ENCODE data around the gene ANKRD39. TPM values are rescaled to one million over a fixed set of nuclear protein-coding genes. Genes with fewer than 3 reads are reported as not detected.
A peak's percentile ranks its signal among the peaks of the same experiment; 100 is the strongest.

The ANKRD39 gene
- total and polyA plus RNA-seq, 2 of the 4 experiments (the other 2 are of a cell fraction): 12.5 to 17.0 TPM

DNA sequence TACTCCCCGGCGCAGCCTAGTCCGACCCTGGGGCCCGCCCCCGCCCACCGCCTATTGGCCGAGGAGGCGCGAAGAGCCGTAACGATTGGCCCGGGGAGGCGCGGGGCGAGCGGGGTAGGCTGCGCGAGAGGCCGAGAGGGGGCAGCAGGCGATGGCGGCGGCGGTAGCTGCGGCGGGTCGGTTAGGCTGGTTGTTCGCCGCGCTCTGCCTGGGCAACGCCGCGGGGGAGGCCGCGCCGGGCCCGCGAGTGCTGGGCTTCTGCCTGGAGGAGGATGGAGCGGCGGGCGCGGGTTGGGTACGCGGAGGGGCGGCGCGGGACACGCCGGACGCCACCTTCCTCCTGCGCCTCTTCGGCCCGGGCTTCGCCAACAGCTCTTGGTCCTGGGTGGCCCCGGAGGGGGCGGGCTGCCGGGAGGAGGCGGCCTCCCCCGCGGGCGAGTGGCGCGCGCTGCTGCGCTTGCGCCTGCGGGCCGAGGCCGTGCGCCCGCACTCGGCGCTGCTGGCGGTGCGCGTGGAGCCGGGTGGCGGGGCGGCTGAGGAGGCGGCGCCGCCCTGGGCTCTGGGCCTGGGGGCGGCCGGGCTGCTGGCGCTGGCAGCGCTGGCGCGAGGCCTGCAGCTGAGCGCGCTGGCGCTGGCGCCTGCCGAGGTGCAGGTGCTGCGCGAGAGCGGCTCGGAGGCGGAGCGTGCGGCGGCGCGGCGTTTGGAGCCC lies 41.5 kb downstream of the ANKRD39 start, which contains the start of gene CNNM3:
CNNM3 (plus strand) TSS at position 142 of the 709 bp plus-strand sequence; CDS start at position 152, 10 bp downstream.
- Histone ChIP-seq H3K27me3 (ENCODE audit: control insufficient read depth, insufficient read depth, low read length) (no peaks in the 10 kb centered on the region), H3K4me2 (ENCODE audit: low read depth, low read length) (peak within 1 kb of the TSS; percentile 99), H2BK15ac (ENCODE audit: low read depth, low read length) (no peak within 1 kb of the TSS), H3K9ac (ENCODE audit: low read depth, low read length) (peak within 1 kb of the TSS; percentile 57), H2AK9ac (replicated peaks; ENCODE audit: low read depth, low read length, poor library complexity) (peak within 1 kb of the TSS; percentile 93), H2AK5ac (ENCODE audit: low read depth, low read length) (no peak within 1 kb of the TSS; the same call in 1 of the 2 replicates), H3K18ac (ENCODE audit: low read depth, low read length) (no peak within 1 kb of the TSS), H3K56ac (ENCODE audit: extremely low read depth, insufficient read depth, low read length) (no peak within 1 kb of the TSS), H3K27ac (ENCODE audit: insufficient read depth, low read length) (peak within 1 kb of the TSS; percentile 60), H3K23ac (ENCODE audit: low read depth, low read length) (peak within 1 kb of the TSS; percentile 98), H3K4ac (ENCODE audit: low read depth, low read length) (no peak within 1 kb of the TSS), H4K91ac (ENCODE audit: insufficient read depth, low read depth, low read length) (peak within 1 kb of the TSS; percentile 14; the same call in 1 of the 2 replicates), H3K14ac (replicated peaks; ENCODE audit: low read depth, low read length) (peak within 1 kb of the TSS; percentile 59; the same call in 1 of the 2 replicates), H3K4me1 (ENCODE audit: control insufficient read depth, insufficient read depth, low read length) (peaks cover 12% of the 10 kb centered on the region), H4K8ac (ENCODE audit: low read depth in 2 of 2, low read length in 2 of 2) (peak within 1 kb of the TSS in 1 of 2 experiments; percentile 52; a peak in 1 of 4 replicates), H2BK120ac (ENCODE audit: low read depth, low read length) (peak within 1 kb of the TSS; percentile 66), H4K20me1 (ENCODE audit: insufficient read depth, low read length) (peaks cover 39% of the 10 kb centered on the region), H2AFZ (replicated peaks; ENCODE audit: low read length, poor library complexity) (peak within 1 kb of the TSS; percentile 99), H4K5ac (ENCODE audit: low read depth, low read length) (no peak within 1 kb of the TSS), H3K9me3 (ENCODE audit: control insufficient read depth, insufficient read depth, low read length) (no peaks in the 10 kb centered on the region), H3K4me3 (ENCODE audit: insufficient read depth, low read depth, low read length) (peak within 1 kb of the TSS; percentile 69), H3K9me1 (ENCODE audit: insufficient read depth, low read length) (peaks cover 9% of the 10 kb centered on the region), H2BK5ac (ENCODE audit: low read depth, low read length, poor library complexity, severe bottlenecking) (peak within 1 kb of the TSS; percentile 80), H3K36me3 (ENCODE audit: control insufficient read depth, insufficient read depth, low read length) (peaks cover 3% of the 10 kb centered on the region; the same call in 1 of the 2 replicates), H3K79me1 (ENCODE audit: low read depth in 1 of 2, low read length in 2 of 2) (peaks cover 17 to 35% of the 10 kb centered on the region in 2 experiments), H2BK20ac (ENCODE audit: low read depth, low read length) (no peak within 1 kb of the TSS)
- BruUV-seq (replicated peaks): no TSS peak
- intact Hi-C loops (cut with micrococcal nuclease): loop anchor here (1.0 kb wide), 1 partner anchor 144 kb away; no protein-coding TSS in a partner anchor
- WGBS, 2 experiments (ENCODE audit: extremely low coverage in 2 of 2, insufficient read length in 1 of 2): 0% methylated on average over 49 of the region's 103 CpGs; no CpG with 5 or more reads in 1 of the 2 experiments
- dilution Hi-C loops (cut with HindIII; ENCODE audit: low sequenced_read_pairs, unreplicated experiment): no loop called here
- in situ Hi-C loops (cut with MboI; ENCODE audit: low sequenced_read_pairs): no loop called here
- CTCF ChIA-PET: no interaction called here
- POLR2A ChIA-PET (ENCODE audit: unreplicated experiment): no interaction called here
- ATAC-seq (ENCODE audit: low read depth) (peak; percentile 96), DNase-seq (peak; percentile 88)
- TF ChIP-seq CHD1 (IDR thresholded peaks at IDR 0.05; ENCODE audit: low read depth, low read length): no peak
- TF ChIP-seq RFX5 (IDR thresholded peaks at IDR 0.05; ENCODE audit: low read depth, low read length): no peak
- TF ChIP-seq SMC3 (IDR thresholded peaks at IDR 0.05; ENCODE audit: low read depth, low read length): peak; percentile 26; the same call in 1 of the 2 replicates
- TF ChIP-seq MXI1 (IDR thresholded peaks at IDR 0.05; ENCODE audit: borderline replicate concordance, low read depth, low read length): no peak; the same call in 1 of the 2 replicates
- TF ChIP-seq FOS (IDR thresholded peaks at IDR 0.05; ENCODE audit: low read depth, low read length): no peak; the same call in 1 of the 2 replicates
- no peak for TF ChIP-seq CEBPB (IDR thresholded peaks at IDR 0.05; ENCODE audit: low read depth, low read length)
- no peak for TF ChIP-seq MAFK (IDR thresholded peaks at IDR 0.05; ENCODE audit: low read depth, low read length)
- peak; percentile 15; the same call in 1 of the 2 replicates for TF ChIP-seq BHLHE40 (IDR thresholded peaks at IDR 0.05; ENCODE audit: low read depth, low read length)
- TF ChIP-seq ELK1 (IDR thresholded peaks at IDR 0.05; ENCODE audit: borderline replicate concordance, low read depth, low read length): no peak
- peak; percentile 61; the same call in 1 of the 2 replicates for TF ChIP-seq MAZ (IDR thresholded peaks at IDR 0.05; ENCODE audit: borderline replicate concordance, low read depth, low read length)
- no peak for TF ChIP-seq RCOR1 (IDR thresholded peaks at IDR 0.05; ENCODE audit: insufficient replicate concordance, low read length)
- peak; percentile 31 for TF ChIP-seq RAD21 (IDR thresholded peaks at IDR 0.05; ENCODE audit: low read length)
- no peak for TF ChIP-seq NFE2L2 (IDR thresholded peaks at IDR 0.05; ENCODE audit: low read depth, low read length)
- TF ChIP-seq POLR2A (IDR thresholded peaks at IDR 0.05; ENCODE audit: low read depth, low read length): no peak
- TF ChIP-seq USF2 (IDR thresholded peaks at IDR 0.05; ENCODE audit: low read depth, low read length): no peak

Data from IMR-90 (cell line).